CD1c-positive myeloid dendritic cell (primary cell): Measurements from ENCODE around the gene VPS18.

Experiments used
- DNase-seq: peaks from one replicate; pipeline ENCODE4 v3.0.0-alpha.2; 2016; ENCODE audit errors: extremely low spot score

The VPS18 gene

GRCh38 chr15:40901053-40901443, 6.8 kb downstream of the VPS18 start:
- no peak for DNase-seq

- peak; percentile 77 for DNase-seq
Measured at GRCh38 chr15:40902605-40903561, 8.6 kb downstream of the VPS18 start.

DNA sequence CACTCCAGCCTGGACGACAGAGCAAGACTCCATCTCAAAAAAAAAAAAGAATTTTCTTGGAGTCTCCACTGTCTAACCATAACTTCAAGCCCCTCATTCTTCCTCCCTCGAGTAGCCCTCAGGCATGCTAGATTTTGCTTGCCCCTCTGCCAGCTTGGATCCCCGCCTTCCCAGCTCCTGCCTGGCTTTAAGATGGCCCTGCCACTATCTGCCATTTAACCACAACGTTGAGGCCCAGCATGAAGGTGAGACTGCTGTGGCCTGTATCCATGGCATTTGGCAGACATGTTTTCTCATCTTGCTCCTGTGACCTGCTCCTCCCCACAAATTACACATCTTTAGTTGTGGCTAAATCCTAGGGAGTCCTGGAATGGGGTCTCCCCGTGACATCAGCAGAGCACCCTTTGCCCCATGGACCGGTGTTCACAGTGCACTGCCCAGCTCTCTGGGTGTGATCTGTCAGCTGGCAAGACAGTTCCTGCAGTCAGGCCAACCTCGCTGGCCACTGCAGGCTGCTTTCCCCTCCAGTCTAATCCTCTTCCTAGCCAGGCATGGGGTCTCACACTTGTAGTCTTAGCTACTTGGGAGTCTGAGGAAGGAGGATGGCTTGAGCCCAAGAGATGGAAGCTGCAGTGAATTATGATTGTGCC, 10.4 kb downstream of the VPS18 start:
- no peak for DNase-seq

GRCh38 chr15:40906091-40906990, 12.1 kb downstream of the VPS18 start:
- DNase-seq, result peak; percentile 64

DNA sequence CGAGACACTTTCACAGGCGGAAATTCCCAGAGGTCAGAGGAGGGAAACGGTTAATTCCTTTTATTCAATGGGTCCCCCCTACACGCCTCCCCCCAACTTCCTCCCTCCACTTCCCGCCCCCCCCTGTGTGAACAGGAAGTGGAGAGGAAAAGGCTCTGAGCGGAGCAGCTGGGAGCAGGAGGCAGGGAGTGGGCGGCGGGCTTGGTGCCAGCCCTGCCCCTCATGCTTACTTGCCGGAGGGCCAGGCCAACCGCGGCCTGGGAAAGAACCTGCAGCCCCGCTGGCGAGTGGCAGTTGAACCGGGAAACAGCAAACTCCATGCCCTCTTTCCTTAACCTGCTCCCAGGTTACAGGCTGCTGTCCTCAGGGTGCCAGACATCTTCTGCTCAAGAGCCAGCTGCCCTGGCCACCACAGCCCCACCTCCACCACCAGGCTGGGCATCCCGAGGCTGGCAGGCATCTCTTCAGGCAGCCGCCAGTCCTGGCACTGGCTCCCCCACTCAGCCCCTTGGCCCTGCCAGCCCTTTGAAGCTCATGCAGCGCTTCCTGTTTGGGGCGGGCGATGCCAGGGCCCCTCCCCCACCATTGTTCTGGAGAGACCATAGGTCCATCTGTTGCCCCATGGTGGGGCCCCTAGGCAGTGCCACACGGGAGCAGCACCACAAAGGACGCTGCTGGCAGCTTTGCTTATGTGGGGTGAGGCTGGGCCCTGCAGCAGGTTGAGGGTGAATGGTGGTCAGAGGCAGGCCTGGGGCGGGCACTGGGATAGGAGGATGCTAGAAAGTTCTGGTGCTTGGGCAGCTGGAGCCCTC, 12.9 kb downstream of the VPS18 start:
- peak; percentile 60 for DNase-seq

GRCh38 chr15:40908095-40908494, 13.8 kb downstream of the VPS18 start:
- no peak for DNase-seq

- DNase-seq, result peak; percentile 39
Measured at GRCh38 chr15:40909662-40910630, 15.7 kb downstream of the VPS18 start.

DNA sequence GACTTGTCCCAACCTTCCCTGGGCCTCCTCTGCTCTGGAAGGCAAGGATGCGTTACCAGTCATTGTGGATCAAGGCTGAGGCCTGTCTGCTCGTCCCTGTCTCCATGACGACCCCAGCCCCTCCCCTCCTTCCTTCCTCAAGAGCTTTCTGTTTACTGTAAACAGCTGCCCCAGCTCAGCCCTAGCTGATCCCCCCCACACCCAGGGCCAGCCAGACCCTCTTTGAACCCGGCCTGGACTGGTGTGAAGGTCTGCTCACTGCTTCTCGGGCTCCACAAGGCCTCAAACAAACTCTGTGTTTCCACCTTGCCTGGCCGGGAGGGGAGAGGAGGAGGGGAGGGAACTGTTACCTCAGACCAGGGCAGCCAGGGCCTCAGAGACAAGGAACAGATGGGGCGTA, 16.9 kb downstream of the VPS18 start:
- DNase-seq, result no peak

DNA sequence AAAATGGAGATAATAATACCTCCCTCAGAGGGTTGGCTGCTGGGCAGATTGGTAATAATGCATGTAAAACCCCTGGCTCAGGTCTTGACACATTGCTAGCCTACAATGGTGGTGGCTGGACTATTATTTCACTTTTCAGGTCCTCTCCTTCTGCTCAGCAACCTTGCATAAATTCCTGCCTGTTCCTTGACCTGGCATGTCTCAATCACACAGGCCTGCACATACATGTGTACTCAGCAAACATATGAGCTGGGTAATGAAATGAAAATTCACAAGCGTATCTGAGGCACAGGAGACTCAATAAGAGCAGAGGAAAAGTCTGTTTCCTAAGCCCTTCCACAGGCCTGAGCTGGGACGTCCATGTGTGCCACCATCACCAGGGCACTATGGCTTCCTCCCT, 17.4 kb downstream of the VPS18 start:
- DNase-seq, result no peak

DNA sequence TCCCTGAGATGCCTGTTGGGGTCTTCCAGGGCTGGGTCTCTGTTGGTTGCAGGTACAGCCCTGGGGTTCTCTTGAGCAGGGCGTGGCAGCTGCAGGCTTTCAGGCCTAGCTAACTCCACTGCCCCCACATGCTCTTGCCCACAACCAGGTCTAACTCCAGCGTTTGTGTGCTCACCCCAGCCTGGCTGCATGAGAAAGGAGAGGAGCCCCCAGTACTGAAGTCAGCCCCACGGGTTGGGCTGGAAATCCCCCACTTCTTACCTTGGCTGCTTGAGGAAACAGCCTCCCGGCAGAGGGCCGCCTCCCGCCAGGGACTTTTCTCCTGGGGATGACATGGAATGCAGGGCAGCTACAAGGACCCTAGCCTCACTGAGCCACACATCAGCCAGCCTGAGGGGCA, 18.2 kb downstream of the VPS18 start:
- DNase-seq, result no peak

DNA sequence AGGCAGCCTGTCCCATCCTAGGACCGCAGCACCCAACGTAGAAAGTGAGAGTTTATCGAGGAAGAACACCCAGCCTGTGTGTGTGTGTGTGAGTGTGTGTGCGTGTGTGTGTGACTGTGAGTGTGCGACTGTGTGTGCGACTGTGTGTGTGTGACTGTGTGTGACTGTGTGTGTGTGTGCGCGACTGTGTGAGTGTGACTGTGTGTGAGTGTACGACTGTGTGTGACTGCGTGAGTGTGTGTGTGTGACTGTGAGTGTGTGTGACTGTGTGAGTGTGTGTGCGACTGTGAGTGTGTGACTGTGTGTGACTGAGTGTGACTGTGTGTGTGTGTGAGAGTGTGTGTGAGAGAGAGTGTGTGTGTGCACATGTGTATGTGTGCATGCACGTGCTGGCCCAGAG, 19.8 kb downstream of the VPS18 start:
- DNase-seq, result no peak

DNA sequence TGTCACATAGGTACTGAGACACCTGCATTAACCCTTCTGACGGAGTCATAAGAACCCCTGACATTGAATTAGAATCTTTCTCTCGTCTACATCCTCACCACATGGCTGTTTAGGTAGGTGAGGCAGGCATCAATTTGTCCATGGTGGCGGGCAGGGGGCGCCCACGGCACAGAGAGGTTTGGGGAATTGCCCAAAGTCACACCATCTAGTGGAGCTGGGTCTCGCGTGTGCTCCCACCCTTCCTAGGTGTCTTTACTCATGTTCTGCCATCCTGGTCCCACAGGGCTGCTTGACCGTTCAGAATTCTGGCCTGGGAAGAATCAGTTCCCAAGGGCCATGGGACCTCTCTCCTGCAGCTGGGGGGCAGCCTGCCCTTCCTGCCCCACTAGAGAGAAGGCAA, 20.2 kb downstream of the VPS18 start:
- DNase-seq, result no peak

GRCh38 chr15:40915116-40915661, 20.9 kb downstream of the VPS18 start:
- no peak for DNase-seq

DNA sequence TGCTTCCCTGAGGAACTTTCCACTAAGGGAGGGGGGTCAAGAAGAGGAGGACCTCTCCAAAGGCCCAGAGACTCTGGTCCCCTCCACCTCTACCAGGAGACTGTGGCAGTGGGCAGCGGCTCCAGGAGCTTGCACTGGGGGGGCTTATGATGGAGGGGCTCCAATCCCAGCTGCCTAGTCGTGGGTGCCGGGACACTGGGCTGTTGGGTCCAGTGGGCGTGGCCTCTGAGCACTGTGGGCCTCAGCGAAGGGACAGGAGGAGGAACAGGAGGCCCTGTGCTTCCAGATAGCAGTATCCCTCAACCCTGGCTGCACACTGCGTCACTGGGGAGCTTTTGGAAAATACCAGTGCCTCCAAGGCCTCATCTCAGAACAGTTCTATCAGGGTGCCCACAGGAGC, 21.4 kb downstream of the VPS18 start:
- no peak for DNase-seq

GRCh38 chr15:40917585-40917984, 23.3 kb downstream of the VPS18 start:
- no peak for DNase-seq

DNA sequence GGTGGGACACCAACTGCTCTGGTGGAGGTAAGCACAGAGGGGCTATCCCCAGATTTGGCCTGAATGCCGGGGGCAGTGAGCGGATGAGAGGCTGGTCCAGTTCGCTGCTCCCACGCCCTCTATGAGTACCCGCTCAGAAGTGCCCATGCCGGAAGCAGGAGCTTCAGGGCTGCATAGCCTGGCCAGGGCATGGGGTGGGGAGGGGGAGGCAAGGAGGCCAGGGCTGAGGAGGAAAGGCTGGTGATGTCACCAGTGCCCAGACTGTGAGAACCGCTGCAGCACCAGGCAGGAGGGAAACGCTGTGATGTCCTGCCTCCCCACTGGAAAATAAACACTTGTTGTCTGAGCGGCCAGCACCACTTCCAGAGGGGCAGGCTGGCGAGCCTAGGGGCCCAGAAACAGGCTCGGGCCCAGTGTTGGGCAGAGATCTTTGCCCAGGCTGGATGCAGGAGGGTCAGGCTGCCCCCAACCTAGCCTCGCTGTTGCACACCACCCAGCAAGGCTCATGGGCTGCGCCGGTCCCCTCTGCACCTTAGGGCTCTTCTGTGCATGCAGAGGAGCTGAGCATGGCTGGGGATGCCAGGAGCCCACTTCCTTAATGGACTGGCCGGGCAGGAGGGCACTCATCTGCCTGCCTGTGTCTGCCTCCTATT, 24.0 kb downstream of the VPS18 start:
- DNase-seq, result no peak

GRCh38 chr15:40918799-40919392, 24.6 kb downstream of the VPS18 start:
- no peak for DNase-seq

DNA sequence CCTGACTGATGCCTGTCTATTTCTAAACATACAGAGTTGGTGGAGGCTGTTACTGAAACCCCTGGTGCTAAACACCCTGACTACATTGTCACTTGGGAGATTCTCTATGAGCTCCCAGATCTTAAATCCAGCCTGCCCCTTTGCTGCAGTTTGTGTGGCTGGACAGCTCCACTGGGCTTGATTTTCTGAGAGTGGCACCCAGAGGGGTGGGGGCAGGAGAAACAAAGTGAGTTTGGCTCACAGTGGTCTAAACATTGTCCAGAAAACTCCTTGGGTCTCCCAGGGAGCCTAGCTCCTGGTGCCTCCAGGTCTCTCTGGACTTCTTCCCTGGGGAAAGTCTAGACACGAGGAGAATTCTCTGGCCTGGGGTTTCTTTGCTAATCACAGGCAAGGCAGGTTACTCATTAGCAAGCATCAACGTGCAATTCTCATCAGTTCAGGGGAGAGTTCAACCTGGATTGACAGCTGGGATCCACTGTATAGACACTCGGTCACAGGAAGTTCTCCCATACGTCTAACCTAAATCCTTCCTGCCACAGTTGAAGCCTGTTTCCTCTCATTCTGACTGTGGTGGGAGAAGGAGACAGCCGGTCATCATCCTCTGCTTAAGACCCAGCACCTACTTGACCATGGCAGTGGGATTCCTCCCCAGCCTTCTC, 27.8 kb downstream of the VPS18 start:
- no peak for DNase-seq
